MM.1S (cell line): ENCODE measurements around the gene SNX5.

Experiments used
- DNase-seq: peaks from one replicate; pipeline ENCODE4 v3.0.0-alpha.2; 2015
- H2AFZ ChIP-seq: fragments of 300-600 bp; sonication (generic); 2 replicates; pipeline ENCODE4 v1.6.0; 2016; ENCODE audit warnings: antibody characterized with exemption, low read length
- H3F3A ChIP-seq: fragments of 300-600 bp; sonication (generic); 2 replicates; pipeline ENCODE4 v1.6.1; 2016; ENCODE audit warnings: mild to moderate bottlenecking, antibody characterized with exemption, low read length, moderate library complexity, mixed read lengths; ENCODE audit not compliant: insufficient read depth
- H3K27ac ChIP-seq: fragments of 300-600 bp; sonication (generic); 2 replicates; pipeline ENCODE4 v1.5.1; 2016; ENCODE audit warnings: mild to moderate bottlenecking, low read length
- H3K27me3 ChIP-seq: fragments of 300-600 bp; sonication (generic); replicated peaks from 2 replicates; pipeline ENCODE4 v1.6.0; 2016; ENCODE audit warnings: low read length; ENCODE audit not compliant: insufficient read depth
- H3K36me3 ChIP-seq: fragments of 300-600 bp; sonication (generic); replicated peaks from 2 replicates; pipeline ENCODE4 v1.6.1; 2016; ENCODE audit warnings: mild to moderate bottlenecking, low read length, mixed read lengths; ENCODE audit not compliant: insufficient read depth
- H3K4me1 ChIP-seq: fragments of 300-600 bp; sonication (generic); 2 replicates; pipeline ENCODE4 v1.6.1; 2016; ENCODE audit warnings: low read length, mixed read lengths
- H3K4me2 ChIP-seq: fragments of 300-600 bp; sonication (generic); 2 replicates; pipeline ENCODE4 v1.6.0; 2016; ENCODE audit warnings: low read depth, low read length
- H3K4me3 ChIP-seq: fragments of 300-600 bp; sonication (generic); 2 replicates; pipeline ENCODE4 v1.5.1; 2016; ENCODE audit warnings: low read length, mixed read lengths
- H3K79me2 ChIP-seq: fragments of 300-600 bp; sonication (generic); 2 replicates; pipeline ENCODE4 v1.6.1; 2016; ENCODE audit warnings: mixed run types, low read length, mixed read lengths
- H3K9ac ChIP-seq: fragments of 300-600 bp; sonication (generic); 2 replicates; pipeline ENCODE4 v1.6.1; 2016; ENCODE audit warnings: low read length, mixed read lengths
- H3K9me2 ChIP-seq: fragments of 300-600 bp; sonication (generic); replicated peaks from 2 replicates; pipeline ENCODE4 v1.6.1; 2016; ENCODE audit warnings: mild to moderate bottlenecking, low read length, mixed read lengths; ENCODE audit not compliant: insufficient read depth
- H3K9me3 ChIP-seq: fragments of 300-600 bp; sonication (generic); replicated peaks from 2 replicates; pipeline ENCODE4 v1.6.1; 2016; ENCODE audit warnings: mild to moderate bottlenecking, low read length, mixed read lengths; ENCODE audit not compliant: insufficient read depth
- H4K20me1 ChIP-seq: fragments of 300-600 bp; sonication (generic); 2 replicates; pipeline ENCODE4 v1.6.1; 2016; ENCODE audit warnings: mild to moderate bottlenecking, low read length, moderate library complexity, mixed read lengths; ENCODE audit not compliant: insufficient read depth
- EZH2 ChIP-seq: fragments of 300-600 bp; sonication (generic); optimal IDR thresholded peaks from 2 replicates; pipeline ENCODE3; 2017; ENCODE audit warnings: low read depth, mild to moderate bottlenecking, antibody characterized with exemption, low read length, mixed read lengths
- EZH2phosphoT487 ChIP-seq: fragments of 300-600 bp; sonication (generic); IDR thresholded peaks from 2 replicates; pipeline ENCODE4 v1.6.1; 2018; ENCODE audit warnings: antibody characterized with exemption, low read length
- TF ChIP-seq, protein P1 (sequence below): fragments of 300-600 bp; sonication (generic); IDR thresholded peaks from 2 replicates; pipeline ENCODE4 v1.5.1; 2016; ENCODE audit warnings: antibody characterized with exemption, low read length, mixed read lengths

The SNX5 gene

DNA sequence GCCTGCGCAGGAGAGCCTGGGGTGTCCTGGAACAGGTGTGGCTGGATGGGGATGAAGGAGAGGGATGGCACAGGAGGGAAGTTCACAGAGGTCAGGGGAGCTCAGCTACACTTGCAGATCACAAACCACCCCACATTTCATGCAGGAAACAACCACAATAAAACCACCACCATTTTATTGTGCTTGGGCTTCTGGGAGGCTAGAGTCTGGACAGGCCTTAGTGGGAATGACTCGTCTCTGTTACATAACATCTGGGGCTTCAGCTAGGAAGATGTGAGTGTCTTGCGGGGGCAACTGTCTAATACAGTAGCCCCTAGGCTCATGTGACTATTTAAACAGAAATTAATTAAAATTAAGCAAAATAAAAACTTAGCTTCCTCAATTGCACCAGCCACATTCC lies 33.4 kb downstream of the SNX5 start:
- H3K4me3 ChIP-seq, result no peak overlapping the region
- H3K9me2 ChIP-seq, result no peaks in the 10 kb centered on the region
- no peak overlapping the region for H2AFZ ChIP-seq
- no peak overlapping the region for H3K4me2 ChIP-seq
- no peak overlapping the region for H3K27ac ChIP-seq
- no peaks in the 10 kb centered on the region for H4K20me1 ChIP-seq
- H3K9me3 ChIP-seq, result no peaks in the 10 kb centered on the region
- H3F3A ChIP-seq, result peaks cover 16% of the 10 kb centered on the region
- no peak for DNase-seq
- TF ChIP-seq EZH2phosphoT487, result no peak
- TF ChIP-seq, protein P1, sequence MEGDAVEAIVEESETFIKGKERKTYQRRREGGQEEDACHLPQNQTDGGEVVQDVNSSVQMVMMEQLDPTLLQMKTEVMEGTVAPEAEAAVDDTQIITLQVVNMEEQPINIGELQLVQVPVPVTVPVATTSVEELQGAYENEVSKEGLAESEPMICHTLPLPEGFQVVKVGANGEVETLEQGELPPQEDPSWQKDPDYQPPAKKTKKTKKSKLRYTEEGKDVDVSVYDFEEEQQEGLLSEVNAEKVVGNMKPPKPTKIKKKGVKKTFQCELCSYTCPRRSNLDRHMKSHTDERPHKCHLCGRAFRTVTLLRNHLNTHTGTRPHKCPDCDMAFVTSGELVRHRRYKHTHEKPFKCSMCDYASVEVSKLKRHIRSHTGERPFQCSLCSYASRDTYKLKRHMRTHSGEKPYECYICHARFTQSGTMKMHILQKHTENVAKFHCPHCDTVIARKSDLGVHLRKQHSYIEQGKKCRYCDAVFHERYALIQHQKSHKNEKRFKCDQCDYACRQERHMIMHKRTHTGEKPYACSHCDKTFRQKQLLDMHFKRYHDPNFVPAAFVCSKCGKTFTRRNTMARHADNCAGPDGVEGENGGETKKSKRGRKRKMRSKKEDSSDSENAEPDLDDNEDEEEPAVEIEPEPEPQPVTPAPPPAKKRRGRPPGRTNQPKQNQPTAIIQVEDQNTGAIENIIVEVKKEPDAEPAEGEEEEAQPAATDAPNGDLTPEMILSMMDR, result no peak
- no peak for TF ChIP-seq EZH2
- H3K27me3 ChIP-seq, result no peaks in the 10 kb centered on the region
- H3K4me1 ChIP-seq, result no peaks in the 10 kb centered on the region
- H3K9ac ChIP-seq, result no peak overlapping the region
- H3K79me2 ChIP-seq, result no peaks in the 10 kb centered on the region
- H3K36me3 ChIP-seq, result no peaks in the 10 kb centered on the region

DNA sequence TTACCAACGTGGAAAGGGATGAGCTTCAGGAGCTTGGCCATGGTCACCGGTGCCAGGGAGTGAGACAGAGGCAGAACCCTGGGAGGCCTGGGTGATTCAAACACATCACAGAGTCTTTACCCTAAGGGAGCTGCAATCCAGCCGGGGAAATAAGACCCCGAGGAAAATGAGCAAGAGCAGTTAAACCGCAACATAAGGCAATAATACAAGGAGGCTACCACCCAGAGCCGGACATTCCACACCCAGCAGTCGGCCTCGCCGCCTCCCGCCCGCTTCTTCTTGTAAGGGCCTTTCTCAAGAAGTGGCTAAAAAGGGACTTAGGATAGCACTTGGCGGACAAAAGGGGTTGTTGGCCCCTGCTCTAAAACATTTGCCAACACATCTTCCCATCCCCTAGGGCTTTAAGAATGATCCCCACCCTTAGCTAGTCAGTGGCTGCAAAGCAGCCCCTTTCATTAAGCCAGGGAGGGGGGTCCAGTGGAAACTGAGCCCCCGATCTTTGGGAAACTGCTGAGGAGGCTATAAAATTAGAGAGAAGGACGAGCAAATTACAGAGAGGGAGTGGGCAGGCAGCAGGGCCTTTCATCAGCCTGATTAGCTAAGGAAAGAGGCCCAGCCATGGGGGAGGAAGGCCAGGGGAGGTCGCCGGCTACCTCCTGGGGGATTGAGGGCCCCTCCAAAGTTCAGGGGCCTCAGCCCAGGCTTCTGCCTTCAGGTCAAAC lies 34.3 kb downstream of the SNX5 start:
- H3K79me2 ChIP-seq, result no peaks in the 10 kb centered on the region
- H3K4me1 ChIP-seq, result no peaks in the 10 kb centered on the region
- 0 out of 2 replicates have a peak, but pooled peaks cover 8% of the 10 kb centered on the region for H3F3A ChIP-seq
- no peaks in the 10 kb centered on the region for H3K9me2 ChIP-seq
- no peaks in the 10 kb centered on the region for H3K9me3 ChIP-seq
- H3K9ac ChIP-seq, result no peak overlapping the region
- no peak overlapping the region for H3K4me3 ChIP-seq
- DNase-seq, result no peak
- TF ChIP-seq, protein P1, result no peak
- TF ChIP-seq EZH2phosphoT487 (no peak), EZH2 (no peak)
- no peaks in the 10 kb centered on the region for H4K20me1 ChIP-seq
- H3K27ac ChIP-seq, result no peak overlapping the region
- no peak overlapping the region for H2AFZ ChIP-seq
- no peak overlapping the region for H3K4me2 ChIP-seq
- no peaks in the 10 kb centered on the region for H3K36me3 ChIP-seq
- no peaks in the 10 kb centered on the region for H3K27me3 ChIP-seq

DNA sequence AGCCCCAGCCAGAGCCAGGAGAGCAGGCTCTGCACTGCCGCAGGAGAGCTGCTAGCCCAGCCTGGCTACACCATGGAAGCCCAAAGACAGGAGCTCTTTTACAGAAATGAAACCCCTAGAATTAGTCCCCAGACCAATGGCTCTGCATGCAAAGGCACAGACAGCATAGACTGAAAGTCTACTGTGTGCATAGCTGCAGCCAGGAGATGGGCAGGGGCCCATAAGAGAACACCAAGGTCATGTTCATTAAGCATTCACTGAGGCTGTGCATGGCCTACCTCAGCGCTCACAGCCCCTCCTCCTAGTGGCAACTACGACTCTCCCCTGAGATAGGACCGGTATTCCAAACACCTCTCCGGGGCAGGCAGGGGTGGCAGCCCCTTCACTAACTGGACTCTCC lies 34.9 kb downstream of the SNX5 start:
- Histone ChIP-seq H4K20me1 (no peaks in the 10 kb centered on the region), H3K27ac (no peak overlapping the region), H3K9me3 (no peaks in the 10 kb centered on the region), H3K4me2 (no peak overlapping the region), H2AFZ (no peak overlapping the region), H3K9ac (no peak overlapping the region), H3K4me3 (no peak overlapping the region), H3K79me2 (no peaks in the 10 kb centered on the region), H3K4me1 (no peaks in the 10 kb centered on the region), H3K27me3 (no peaks in the 10 kb centered on the region), H3K36me3 (no peaks in the 10 kb centered on the region), H3K9me2 (no peaks in the 10 kb centered on the region), H3F3A (0 out of 2 replicates have a peak, but pooled peaks cover 2% of the 10 kb centered on the region)
- DNase-seq, result no peak
- TF ChIP-seq, protein P1, result no peak
- TF ChIP-seq EZH2phosphoT487, result no peak
- no peak for TF ChIP-seq EZH2
